ENCODE data around the gene GHRH.

The GHRH gene

DNA sequence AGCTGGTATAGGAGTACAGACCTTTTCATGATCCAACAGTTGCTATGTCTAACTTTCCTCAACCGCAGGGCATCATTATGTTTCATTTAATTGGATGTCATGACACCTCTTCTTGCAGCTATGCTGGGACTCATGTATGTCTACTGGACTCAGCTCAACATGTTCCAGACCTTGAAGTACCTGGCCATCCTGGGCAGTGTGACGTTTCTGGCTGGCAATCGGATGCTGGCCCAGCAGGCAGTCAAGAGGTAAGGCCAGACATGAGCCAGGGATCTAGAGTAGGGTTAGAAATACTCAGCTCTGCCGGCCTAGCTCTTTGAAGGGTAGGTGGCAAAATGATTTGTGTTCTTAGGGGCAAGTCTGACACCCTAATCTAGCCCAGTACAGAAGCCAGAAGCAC is 25.2 kb downstream of the GHRH start:
- no peak for DNase-seq

GRCh38 chr20:37235065-37235464 is 26.5 kb downstream of the GHRH start:
- DNase-seq = no peak

DNA sequence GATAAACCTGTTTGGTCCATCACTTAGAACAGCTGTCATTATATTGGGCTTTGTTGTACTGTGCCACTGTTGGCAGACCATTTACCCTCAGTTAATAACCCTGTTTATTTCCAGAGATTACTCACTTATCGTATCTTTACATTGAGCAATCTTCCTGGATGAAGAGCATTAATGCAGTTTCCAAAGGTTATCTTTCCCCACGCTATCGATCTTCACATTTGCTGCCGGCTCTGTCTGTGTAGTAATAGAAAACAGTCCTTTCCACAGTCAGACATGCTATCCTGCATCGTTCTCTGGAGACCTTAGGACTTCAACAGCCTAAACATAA is 27.4 kb downstream of the GHRH start:
- DNase-seq = no peak

GRCh38 chr20:37233548-37234253 is 27.9 kb downstream of the GHRH start:
- DNase-seq = no peak

- no peak for DNase-seq
Measured at GRCh38 chr20:37231947-37232630, 29.5 kb downstream of the GHRH start.

DNA sequence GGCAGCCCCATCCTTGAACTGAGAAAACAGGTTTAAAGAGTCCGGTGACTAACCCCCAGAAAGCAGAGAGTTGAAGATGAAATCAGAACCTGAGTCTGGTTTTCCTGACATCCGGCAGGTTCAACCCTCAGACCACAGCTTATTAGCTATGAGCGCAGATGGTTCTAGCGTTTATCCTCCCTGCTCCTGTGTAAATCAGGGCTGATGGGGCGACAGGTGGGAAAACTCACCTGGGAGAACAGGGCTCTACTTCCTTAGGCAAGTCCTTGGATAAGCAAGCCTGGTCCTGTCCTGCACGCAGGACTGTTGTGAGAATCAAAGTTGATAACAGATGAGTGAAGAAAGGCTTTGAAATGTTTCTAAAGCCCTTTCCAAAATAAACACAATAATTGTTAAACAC is 31.4 kb downstream of the GHRH start:
- DNase-seq = no peak

GRCh38 chr20:37229357-37229756 is 32.3 kb downstream of the GHRH start:
- DNase-seq = no peak

- DNase-seq = no peak
Measured at GRCh38 chr20:37228656-37229055, 33.0 kb downstream of the GHRH start.

GRCh38 chr20:37228082-37228481 is 33.5 kb downstream of the GHRH start:
- DNase-seq = no peak

GRCh38 chr20:37226889-37227288 is 34.7 kb downstream of the GHRH start:
- no peak for DNase-seq

DNA sequence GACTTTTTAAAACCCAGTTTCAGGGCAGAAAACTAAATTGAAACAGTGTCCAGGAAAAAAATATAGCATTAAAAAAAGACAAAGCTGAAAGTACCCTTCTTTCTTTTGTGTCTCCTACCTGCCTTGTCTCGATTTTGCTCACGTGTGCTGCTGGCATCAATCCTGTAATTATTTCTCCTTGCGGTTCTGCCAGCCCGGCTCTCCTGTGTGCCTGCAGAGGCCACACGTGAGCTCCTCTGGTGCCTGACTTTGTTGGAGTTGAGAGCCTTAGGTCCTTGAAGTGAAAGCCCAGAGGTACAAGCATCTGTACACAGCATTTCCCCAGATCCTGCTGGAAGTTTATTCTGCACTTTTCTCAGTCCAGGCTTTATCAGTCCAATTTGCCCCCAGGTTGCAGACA is 36.5 kb downstream of the GHRH start:
- no peak for DNase-seq

- DNase-seq = peak; percentile 98
Measured at GRCh38 chr20:37223053-37223452, 38.6 kb downstream of the GHRH start.

DNA sequence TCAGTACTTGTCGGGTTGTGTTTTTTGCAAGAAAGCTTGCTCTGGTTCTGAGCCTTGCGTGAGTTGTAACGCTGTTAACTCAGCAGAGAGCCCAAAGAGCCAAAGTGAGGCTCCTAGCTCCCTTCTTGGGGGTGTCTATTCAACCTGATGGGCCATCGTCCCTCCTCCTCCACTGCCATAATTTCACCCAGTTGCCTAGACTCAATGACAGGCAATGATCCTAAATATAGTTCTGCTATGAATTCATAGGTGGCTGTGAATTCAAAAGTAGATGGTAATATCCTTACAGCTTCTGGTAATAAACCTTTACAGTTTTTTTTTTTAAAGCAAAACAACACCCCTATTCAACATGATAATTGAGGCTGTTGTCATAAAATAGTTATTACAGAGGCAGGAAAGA is 39.5 kb downstream of the GHRH start:
- DNase-seq = no peak

- DNase-seq = peak; percentile 59
Measured at GRCh38 chr20:37220731-37221130, 40.9 kb downstream of the GHRH start.

DNA sequence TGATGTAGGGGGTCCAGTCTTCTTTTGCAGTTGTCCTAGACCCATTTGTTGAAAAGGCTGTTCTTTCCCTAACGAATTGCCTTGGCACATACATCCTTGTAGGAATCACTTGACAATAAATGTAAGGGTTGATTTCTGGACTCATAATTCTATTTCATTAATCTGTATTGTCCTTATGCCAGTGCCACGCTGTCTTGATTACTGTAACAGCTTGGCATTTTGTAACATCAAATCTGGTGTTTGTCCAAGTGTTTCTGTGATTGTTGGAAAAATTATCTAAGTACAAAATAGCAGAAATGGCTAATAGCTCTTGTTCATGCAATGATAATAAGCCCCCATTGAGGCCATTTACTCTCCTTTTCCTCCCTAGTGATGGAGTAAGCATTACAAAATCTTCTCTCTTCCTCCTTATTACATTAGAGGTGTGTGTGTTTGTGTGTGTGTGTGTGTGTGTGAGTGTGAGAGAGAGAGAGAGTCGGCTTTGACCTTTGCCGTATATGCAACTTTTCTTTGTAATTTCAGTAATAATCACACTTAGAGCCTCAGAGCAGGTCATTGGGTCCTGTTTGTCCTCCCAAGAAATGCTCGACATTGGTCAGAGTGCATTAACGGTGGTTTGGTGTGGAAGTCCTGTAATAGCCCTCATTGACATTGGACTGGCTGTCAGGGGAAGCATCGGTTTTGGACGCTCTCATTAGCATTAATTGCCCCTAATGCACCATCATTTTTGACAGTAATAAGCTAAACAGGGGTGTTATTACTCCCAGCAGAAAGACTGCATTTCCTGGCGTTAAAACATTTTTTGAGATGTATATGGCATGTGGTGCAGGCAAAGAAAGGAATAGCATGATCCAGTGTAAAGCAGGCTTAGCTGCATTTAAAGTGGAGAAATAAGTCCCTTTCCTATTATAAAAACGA is 41.6 kb downstream of the GHRH start:
- no peak for DNase-seq

GRCh38 chr20:37218976-37219375 is 42.6 kb downstream of the GHRH start:
- no peak for DNase-seq

- DNase-seq = peak; percentile 74
Measured at GRCh38 chr20:37218441-37218840, 43.2 kb downstream of the GHRH start.

GRCh38 chr20:37209661-37210314 is 51.8 kb downstream of the GHRH start:
- DNase-seq = no peak

DNA sequence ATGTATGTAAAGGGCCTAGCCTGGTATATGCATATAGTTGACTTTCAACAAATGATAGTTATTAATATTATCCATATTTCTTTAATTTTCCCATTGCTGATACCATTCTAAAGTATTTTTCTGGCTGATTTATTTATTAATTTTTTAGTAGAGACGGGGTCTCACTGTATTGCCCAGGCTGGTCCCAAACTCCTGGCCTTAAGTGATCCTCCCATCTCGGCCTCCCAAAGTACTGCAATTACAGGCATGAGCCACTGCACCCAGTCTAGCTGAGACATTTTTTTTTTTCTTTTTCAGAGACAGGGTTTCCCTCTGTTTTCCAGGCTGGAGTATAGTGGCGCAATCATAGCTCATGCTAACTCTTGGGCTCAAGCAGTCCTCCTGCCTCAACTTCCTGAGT is 52.4 kb downstream of the GHRH start:
- DNase-seq = no peak

- no peak for DNase-seq
Measured at GRCh38 chr20:37207171-37207570, 54.4 kb downstream of the GHRH start.

GRCh38 chr20:37205794-37206193 is 55.8 kb downstream of the GHRH start:
- DNase-seq = no peak

- DNase-seq = no peak
Measured at GRCh38 chr20:37205130-37205529, 56.5 kb downstream of the GHRH start.

DNA sequence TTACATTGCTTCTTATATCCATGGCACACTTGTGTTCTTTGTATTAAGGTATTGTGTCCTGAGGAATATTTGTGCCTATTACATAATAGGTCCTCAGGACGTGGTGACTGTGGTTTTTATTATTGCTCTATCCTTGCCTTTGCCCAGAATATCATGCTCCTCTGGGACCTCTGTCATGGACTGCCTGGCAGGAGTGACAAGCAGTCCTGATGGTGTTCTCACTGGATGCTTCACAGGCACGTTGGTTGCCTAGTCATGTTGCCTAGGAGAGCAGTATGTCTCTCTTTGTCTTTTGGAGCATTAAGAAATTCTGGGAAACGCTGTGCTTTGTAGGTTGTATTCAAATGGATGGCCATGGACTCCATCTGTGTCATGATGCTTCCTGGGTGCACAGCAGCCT is 57.6 kb downstream of the GHRH start:
- DNase-seq = no peak
